GM21528 (cell line): ENCODE measurements around the gene TPO.
"Not testable (repeated sequence)": the region's sequence is repeated elsewhere in the genome, so short reads cannot be mapped to it uniquely, and the experiment has no call there.

Experiments
- ATAC-seq: cut with Tn5 transposase; IDR thresholded peaks from one replicate; pipeline ENCODE4 v1.9.1; 2021; ENCODE audit warnings: mild to moderate bottlenecking, moderate library complexity; ENCODE audit not compliant: unreplicated experiment, low FRiP score

The TPO gene

GRCh38 chr2:1571477-1572417 is 158.5 kb downstream of the TPO start:
- no peak for ATAC-seq

- ATAC-seq = no peak
Measured at GRCh38 chr2:1572638-1573037, 159.4 kb downstream of the TPO start.

GRCh38 chr2:1577846-1578245 is 164.6 kb downstream of the TPO start:
- no peak for ATAC-seq

- ATAC-seq = not testable (repeated sequence)
Measured at GRCh38 chr2:1581257-1581964, 168.1 kb downstream of the TPO start.

- ATAC-seq = no peak
Measured at GRCh38 chr2:1581965-1582625, 168.8 kb downstream of the TPO start.

GRCh38 chr2:1582891-1583341 is 169.7 kb downstream of the TPO start:
- no peak for ATAC-seq

GRCh38 chr2:1584051-1584531 is 170.8 kb downstream of the TPO start:
- no peak for ATAC-seq

- no peak for ATAC-seq
Measured at GRCh38 chr2:1584691-1585485, 171.6 kb downstream of the TPO start.

- ATAC-seq = no peak
Measured at GRCh38 chr2:1585635-1586034, 172.4 kb downstream of the TPO start.

- ATAC-seq = no peak
Measured at GRCh38 chr2:1586251-1586922, 173.1 kb downstream of the TPO start.

GRCh38 chr2:1586923-1587840 is 173.9 kb downstream of the TPO start:
- ATAC-seq = no peak

- ATAC-seq = no peak
Measured at GRCh38 chr2:1588051-1588977, 175.1 kb downstream of the TPO start.

GRCh38 chr2:1588978-1589621 is 175.8 kb downstream of the TPO start:
- ATAC-seq = no peak

- ATAC-seq = no peak
Measured at GRCh38 chr2:1590596-1591460, 177.6 kb downstream of the TPO start.

- no peak for ATAC-seq
Measured at GRCh38 chr2:1591461-1591770, 178.2 kb downstream of the TPO start.
